ENCODE data around the gene LRPAP1. TPM values are rescaled to one million over a fixed set of nuclear protein-coding genes. Genes with fewer than 3 reads are reported as not detected.
"Not testable (repeated sequence)": the region's sequence is repeated elsewhere in the genome, so short reads cannot be mapped to it uniquely, and the experiment has no call there.

The LRPAP1 gene
- total RNA-seq, 2 donors from 2014 or later = 97.9 to 147 TPM

DNA sequence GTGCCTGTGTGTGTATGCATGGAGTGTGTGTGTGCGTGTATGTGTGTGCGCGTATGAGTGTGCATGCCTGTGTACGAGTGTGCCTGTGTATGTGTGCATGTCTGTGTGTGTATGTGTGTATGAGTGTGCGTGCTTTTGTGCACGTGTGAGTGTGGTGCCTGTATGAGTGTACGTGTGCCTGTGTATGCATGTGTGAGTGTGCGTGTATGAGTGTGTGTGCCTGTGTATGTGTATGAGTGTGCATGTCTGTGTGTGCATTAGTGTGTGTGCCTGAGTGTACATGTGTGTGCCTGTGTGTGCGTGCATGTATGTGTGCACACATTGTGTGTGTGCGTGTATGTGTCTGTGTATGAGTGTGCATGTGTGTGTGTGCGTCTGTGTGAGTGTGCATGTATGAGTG lies 63.4 kb downstream of the LRPAP1 start:
- DNase-seq (ENCODE audit: low spot score) = no peak
- intact Hi-C loops (cut with DNase I) = no loop called here

GRCh38 chr4:3468154-3468553 lies 64.1 kb downstream of the LRPAP1 start:
- no peak for DNase-seq (ENCODE audit: low spot score)
- intact Hi-C loops (cut with DNase I) = no loop called here

DNA sequence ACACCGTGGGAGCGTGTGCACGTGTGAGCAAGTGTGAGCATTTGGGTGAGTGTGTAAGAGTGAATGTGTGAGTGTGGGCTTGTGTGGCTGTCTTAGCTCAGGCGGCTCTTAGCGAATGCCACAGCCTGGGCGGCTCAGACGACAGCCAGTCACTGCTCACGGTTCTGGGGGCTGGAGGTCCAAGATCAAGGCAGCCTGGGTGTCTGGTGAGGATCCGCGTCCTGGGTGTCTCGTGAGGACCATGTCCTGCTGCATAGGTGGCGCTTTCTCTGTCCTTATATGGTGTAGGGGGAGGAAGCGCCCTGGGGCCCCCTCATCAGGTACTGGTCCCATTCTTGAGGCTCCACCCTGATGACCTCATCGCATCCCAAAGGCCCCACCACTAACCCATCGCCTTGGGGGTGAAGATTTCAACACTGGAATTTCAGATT lies 64.6 kb downstream of the LRPAP1 start:
- intact Hi-C loops (cut with DNase I) = no loop called here
- DNase-seq (ENCODE audit: low spot score) = no peak

DNA sequence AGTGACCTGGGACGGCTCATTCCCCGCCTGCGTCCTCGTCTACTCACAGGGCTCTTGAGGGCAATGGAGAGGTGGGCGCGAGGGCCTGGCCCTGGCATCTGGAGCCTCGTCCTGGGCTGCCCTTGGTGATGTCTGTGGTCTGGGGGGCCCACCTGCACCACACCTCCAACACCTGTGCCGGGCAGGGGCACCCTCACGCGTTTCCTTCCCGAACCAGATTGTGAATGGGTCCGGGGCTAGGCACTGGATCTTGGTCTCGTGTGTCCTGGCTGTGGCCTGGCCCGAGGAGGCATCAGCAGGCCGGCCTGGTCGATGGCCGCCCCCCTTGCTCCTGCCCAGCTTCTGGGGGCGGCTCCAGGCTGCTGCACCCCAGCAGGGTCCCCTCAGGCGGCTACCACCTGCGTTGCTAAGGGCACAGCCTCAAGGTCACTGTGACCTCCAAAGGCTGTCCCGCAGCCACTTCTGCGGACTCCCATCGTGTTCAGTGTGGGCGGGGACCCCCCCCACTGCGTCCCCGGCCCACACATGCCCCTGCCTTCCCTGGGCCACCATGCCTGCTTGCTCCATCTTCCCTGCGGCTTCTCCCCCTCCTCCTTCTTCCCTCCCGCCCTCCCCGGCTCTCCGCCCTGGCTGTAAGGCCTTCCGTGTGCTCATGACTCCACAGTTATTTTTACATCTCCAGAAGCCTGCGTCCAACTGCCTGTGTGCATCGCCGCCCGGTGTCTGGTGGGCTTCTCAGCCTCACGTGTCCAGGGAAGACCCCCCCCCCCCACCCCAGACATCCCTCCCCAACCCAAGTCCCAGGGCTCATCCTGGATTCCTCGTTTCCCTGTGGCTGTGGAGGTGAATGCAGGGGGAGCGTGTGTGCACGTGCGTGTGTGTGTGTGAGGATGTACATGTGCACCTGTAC lies 65.3 kb downstream of the LRPAP1 start:
- intact Hi-C loops (cut with DNase I) = no loop called here
- DNase-seq (ENCODE audit: low spot score) = no peak

DNA sequence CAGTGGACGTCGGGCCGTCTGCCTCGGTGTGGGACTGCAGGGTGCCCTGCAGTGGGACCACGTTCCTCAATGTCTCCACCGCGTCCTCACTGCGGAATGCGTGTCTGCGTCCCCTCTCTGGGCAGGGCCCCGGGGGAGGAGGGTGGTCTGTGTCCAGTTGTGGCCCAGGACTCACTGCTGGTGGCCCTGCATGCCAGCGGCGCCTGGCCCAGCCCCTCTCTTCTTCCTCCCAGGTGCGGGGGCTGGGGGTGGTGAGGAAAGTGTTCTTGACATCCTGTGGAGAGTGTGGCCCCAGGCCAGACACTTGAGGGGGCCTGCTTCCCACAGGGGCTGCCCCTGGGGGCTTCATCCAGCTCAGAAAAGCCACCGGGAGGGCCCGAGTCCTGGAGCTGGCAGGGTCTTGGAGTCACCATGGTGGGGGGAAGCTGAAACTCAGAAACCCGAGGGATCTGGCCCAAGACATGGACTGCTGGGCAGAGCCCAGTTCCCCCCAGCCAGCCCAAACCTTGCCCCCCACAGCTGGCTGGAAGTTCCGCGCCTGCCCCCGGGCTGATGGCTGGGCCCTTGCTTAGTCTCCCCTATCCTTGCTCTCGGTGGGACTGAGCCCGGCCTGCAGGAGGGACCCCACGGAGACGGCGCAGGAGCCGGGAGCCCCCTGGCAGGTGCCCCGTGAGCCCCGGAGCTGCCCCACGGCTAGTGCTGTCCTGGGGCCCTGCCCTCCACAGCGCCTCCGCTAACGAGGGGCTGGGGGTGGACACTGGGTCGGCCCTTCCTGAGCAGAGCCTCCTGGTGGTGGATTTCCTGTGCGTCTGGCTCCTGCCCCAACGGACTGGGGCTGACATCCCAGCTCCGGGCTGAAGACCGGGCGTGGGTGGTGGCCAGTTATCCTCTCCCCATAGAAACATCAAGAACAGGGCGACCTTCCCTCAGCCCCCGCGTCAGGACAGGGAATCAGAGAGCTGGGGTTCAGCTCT lies 66.2 kb downstream of the LRPAP1 start:
- no peak for DNase-seq (ENCODE audit: low spot score)
- intact Hi-C loops (cut with DNase I) = no loop called here

DNA sequence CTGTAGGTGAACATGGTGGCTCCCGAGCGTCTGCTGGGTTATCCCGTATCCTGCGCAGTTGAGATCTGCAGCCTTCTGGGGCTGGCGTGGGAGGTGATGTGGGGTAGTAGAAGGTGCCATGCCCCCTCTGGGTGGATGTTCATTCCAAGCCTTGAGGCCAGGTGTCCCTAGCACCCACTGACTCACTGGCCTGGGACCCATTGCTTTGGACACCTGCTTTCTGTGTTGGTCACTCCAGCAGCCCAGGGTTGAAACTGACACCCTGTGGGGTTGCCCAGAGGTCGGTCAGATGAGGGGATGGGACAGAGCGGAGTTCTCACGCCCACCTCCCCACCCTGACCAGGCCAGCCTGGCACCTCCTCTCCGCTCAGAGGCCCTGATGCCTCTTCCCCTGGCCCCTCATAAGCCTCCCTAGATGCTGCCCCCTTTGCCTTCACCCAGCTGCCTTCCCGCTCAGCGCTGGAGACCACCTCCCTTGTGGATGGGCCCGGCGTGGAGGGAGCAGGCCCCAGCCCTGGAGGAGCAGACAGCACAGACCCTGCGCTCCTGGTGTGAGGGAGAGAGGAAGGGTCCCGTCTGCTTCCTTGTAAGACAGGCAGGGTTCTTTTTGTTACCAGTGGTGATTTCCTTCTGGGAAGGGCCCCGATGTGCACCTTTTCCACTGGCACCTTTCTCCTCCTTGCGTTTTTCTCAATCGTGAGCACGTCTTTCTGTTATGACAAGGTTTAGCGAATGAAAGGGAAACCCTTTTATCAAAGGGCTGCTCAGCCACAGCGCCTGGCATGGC lies 67.1 kb downstream of the LRPAP1 start:
- intact Hi-C loops (cut with DNase I) = no loop called here
- DNase-seq (ENCODE audit: low spot score) = no peak

DNA sequence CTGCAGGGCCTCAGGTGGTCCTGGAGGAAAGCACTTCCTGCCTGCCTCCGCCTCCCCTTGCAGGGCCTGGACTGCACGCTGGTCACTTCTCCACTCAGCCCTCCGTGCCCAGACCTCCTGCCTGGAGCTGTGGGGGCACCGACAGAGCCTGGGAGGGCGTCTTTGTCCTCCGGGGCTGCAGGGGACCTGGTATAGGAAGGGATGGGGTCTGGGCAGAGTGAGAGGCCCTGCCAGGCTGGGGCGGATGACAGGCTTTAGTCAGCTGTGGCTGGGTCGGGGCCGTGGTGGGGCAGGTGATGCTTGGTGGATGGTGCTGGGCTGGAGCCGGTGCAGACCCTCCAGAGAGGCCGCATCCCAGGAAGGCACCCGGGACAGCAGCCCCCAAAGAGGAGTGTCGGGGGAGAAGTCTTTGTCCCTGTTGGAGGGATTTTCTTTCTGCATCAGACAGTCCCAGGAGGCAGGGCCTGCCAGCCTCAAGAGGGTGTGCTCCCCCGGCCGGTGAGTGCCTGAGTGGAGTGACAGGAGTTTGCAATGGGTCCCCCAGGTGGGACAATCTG lies 67.8 kb downstream of the LRPAP1 start:
- no peak for DNase-seq (ENCODE audit: low spot score)
- intact Hi-C loops (cut with DNase I) = no loop called here

DNA sequence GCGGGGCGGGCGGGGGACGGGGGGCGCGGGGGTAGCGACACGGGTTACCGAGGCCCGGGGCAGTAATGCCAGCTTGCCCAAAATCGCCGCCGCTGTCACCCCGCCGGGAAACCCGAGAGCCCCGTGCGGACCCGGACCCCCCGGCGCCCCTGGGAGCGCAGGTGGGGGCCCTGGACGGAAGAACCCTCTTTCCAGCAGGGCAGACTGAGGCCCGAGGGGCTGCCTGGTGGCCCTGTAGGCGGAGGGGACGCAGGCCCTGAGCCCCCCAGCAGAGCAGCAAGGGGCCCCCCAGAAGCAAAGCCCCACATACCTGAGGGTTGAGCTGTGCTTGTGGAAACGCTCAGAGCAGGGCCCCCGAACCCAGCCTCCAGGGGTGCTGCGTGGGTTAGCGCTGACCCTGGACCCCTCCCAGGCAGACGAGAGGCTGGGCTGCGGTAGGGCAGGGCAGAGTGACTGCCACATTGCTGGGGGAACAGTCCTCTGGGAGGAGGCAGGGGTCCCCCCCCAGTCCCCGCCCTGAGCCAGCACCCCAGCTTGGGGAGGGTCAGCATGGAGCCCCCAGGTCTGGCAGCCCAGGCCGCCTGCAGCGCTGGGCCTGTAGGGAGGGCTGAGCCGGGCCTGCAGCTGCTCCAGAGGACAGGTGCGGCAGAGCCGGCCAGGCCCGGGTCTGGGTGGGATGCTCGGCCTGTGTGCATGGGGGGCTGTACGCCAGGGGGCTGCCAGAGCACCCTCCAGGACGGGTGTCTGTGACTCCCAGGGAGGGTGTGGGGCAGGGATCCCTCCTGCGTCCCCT lies 68.5 kb downstream of the LRPAP1 start:
- DNase-seq (ENCODE audit: low spot score) = no peak
- intact Hi-C loops (cut with DNase I) = no loop called here

DNA sequence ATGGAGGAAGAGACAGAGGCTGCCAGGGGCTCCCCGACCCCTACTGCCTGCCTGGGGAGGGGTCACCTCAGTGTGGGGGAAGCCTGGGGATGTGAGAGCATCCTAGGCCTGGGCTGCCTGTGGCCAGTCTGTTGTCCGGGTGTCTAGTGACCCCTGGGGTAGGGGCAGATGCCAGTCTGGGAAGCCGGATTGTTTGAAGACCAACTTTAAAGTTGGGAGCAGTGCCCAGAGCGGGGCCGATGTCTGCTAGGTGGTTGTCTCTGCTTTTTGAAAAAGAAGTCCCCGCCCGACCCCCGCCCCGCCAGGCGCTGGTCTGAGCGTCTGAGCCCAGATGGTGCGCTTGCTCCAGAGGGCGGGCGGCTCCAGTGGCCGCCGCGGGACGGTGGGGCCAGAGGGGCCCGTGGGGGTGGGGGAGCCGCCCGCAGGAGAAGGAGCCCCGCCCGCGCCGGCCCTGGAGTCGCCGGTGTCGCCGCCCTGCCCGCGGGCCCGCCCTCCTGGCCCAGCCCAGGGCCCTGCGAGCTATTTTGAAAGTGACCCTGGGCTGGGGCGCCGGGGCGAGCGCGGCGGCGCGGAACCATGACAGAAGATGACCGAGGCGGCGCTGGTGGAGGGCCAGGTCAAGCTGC lies 69.3 kb downstream of the LRPAP1 start, which contains the start of gene DOK7:
Gene DOK7, plus strand, starts transcription at position 517 of the 626 bp plus-strand sequence. Its CDS starts 70 bp downstream, at position 587.
- no peak for DNase-seq (ENCODE audit: low spot score)
- intact Hi-C loops (cut with DNase I) = no loop called here

DNA sequence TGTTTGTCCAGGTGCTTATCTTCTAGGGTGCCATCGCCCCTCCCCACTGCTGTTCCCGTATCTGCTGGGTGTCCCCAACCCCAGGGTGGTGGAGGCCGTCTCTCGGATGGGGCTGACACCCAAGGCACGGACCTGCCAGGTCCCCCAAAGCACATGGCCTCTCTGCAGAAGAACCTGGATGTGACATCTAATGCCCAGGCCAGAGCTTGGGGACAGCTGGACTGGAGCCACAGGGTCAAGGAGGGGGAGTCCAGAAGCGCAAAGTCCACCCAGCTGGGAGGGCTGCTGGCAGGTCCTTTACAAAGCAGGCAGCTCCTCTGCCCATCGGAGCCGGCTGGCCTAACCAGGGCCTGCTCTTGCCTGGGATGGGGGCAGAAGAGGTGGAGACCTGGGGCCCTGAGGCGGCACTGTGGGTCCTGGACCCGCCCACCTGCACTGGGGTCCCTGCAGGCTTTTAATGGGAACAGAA lies 69.9 kb downstream of the LRPAP1 start:
- DNase-seq (ENCODE audit: low spot score) = no peak
- intact Hi-C loops (cut with DNase I) = no loop called here

DNA sequence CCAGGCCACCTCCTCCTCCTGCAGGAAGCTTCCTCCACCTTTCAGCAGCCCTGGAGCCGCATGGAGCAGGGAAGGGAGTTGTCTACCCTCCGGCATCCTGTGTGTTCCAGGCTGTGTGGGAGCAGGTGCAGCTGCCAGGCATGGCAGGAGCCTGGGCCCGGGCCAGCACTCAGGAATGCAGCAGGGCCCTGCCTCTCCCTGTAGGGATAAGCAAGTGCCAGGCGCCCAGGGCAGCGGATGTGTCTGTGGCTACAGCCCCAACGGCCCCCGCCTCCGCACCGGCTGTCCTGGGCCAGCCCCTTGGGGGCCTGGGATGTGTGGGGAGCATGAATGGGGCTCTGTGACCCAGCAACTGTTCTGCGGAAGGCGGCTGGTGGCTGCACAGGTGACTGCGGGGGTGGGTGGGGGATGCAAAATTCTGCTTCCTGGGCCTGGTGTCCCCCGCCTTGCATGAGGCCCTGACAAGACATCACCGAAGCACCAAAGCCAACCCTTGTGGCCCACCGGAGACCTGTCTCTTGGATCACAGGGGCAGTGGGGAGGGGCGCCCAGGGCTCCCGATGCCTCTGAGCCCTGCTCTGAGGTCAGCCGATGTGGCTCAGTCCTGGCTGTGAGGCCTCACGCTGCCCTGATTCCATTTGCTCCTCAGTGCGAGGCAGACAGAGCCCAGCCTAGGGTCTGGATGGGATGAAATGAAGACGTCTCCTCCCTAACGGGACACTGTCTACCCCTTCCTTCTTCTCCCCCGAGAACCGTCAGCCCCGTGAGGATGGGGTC lies 70.5 kb downstream of the LRPAP1 start:
- intact Hi-C loops (cut with DNase I) = no loop called here
- no peak for DNase-seq (ENCODE audit: low spot score)

- no peak for DNase-seq (ENCODE audit: low spot score)
- intact Hi-C loops (cut with DNase I) = no loop called here
Measured at GRCh38 chr4:3460926-3461325, 71.3 kb downstream of the LRPAP1 start.

- DNase-seq (ENCODE audit: low spot score); intact Hi-C loops (cut with DNase I): not testable (repeated sequence)
Measured at GRCh38 chr4:3459156-3459555, 73.1 kb downstream of the LRPAP1 start.

GRCh38 chr4:3458371-3458770 lies 73.9 kb downstream of the LRPAP1 start:
- no peak for DNase-seq (ENCODE audit: low spot score)
- intact Hi-C loops (cut with DNase I) = no loop called here

DNA sequence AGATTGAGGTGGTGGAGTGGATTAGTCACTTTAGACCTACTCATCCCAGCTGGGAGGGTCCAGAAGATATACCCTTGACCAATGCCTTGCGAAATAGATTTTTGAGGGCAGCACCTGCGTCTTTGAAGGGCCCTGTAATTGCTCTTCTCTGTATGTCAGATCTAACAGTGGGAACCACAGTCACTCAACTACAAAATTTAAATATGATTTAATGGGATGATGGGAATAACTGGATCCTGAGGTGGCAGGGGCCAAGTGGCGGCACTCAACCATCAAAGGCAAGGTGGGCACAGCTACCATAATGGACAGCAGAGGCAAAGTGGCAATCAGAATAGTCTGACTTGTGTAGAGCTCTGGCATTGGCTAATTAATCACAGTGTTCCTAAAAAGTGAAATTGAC lies 76.6 kb downstream of the LRPAP1 start:
- intact Hi-C loops (cut with DNase I); DNase-seq (ENCODE audit: low spot score): not testable (repeated sequence)
